Ascending aorta (tissue), 2 donors: ENCODE results near the gene ATP11A. TPM values are rescaled to one million over a fixed set of nuclear protein-coding genes. Genes with fewer than 3 reads are reported as not detected.
A peak's percentile ranks its signal among the peaks of the same experiment; 100 is the strongest.
"Not testable (repeated sequence)": the region's sequence is repeated elsewhere in the genome, so short reads cannot be mapped to it uniquely, and the experiment has no call there.

Experiments
- DNase-seq, 2 donors: peaks; one replicate each; pipeline ENCODE4 v3.0.0-alpha.2; 2019; ENCODE audit warnings: low spot score in 2 of 2
- H3K27ac ChIP-seq, 2 donors: fragments of 200-600 bp; sonication (generic); one replicate each; pipeline ENCODE4 v1.5.1; 2016 to 2017; ENCODE audit warnings: mild to moderate bottlenecking in 1 of 2
- H3K27me3 ChIP-seq: fragments of 200-600 bp; sonication (generic); one replicate; pipeline ENCODE4 v1.5.1; 2017
- H3K36me3 ChIP-seq, 2 donors: fragments of 200-600 bp; sonication (generic); one replicate each; pipeline ENCODE4 v1.5.1; 2016
- H3K4me1 ChIP-seq, 2 donors: fragments of 200-600 bp; sonication (generic); one replicate each; pipeline ENCODE4 v1.5.1; 2016 to 2017; ENCODE audit warnings: mild to moderate bottlenecking in 1 of 2
- H3K4me3 ChIP-seq, 2 donors: fragments of 200-600 bp; sonication (generic); one replicate each; pipeline ENCODE4 v1.5.1; 2016 to 2017; ENCODE audit warnings: mild to moderate bottlenecking in 1 of 2
- H3K9me3 ChIP-seq, 2 donors: fragments of 200-600 bp; sonication (generic); one replicate each; pipeline ENCODE4 v1.5.1; 2016
- CTCF ChIP-seq, 3 experiments: fragments of 200-600 bp in 2 of 3; fragments of 450-650 bp in 1 of 3; sonication (generic) in 2 of 3; IDR thresholded peaks; one replicate each; pipeline ENCODE4 v1.5.1; 2016 to 2019; ENCODE audit warnings: antibody characterized with exemption in 3 of 3, mild to moderate bottlenecking in 1 of 3, moderate library complexity in 1 of 3
- intact Hi-C: fragments of 100-400 bp; cut with DNase I; formaldehyde crosslinking; loops from one replicate; pipeline ENCODE4 v1.15.1; 2023
- total RNA-seq: library from RNA; depleted of rRNA; stranded (reverse); fragments of >200 nt; gene quantifications from one replicate; pipeline ENCODE4 v1.1.0, GENCODE V29; 2016

Gene ATP11A
- total RNA-seq, 1 donor from 2014 or later = 50.1 TPM

GRCh38 chr13:112679932-112680677 lies 9.7 kb upstream of the ATP11A start:
- DNase-seq = peak in 1 of 2 donors; percentile 55
- Histone ChIP-seq H3K4me1 (no peaks in the 10 kb centered on the region), H3K9me3 (no peaks in the 10 kb centered on the region), H3K27me3 (no peaks in the 10 kb centered on the region), H3K4me3 (no peak overlapping the region), H3K36me3 (no peaks in the 10 kb centered on the region), H3K27ac (no peak overlapping the region)
- intact Hi-C loops = no loop called here
- no peak for TF ChIP-seq CTCF (IDR thresholded peaks at IDR 0.05)

- Histone ChIP-seq H3K27me3 (no peaks in the 10 kb centered on the region), H3K9me3 (no peaks in the 10 kb centered on the region), H3K4me3 (no peak overlapping the region), H3K4me1 (no peaks in the 10 kb centered on the region), H3K27ac (no peak overlapping the region), H3K36me3 (no peaks in the 10 kb centered on the region)
- intact Hi-C loops = no loop called here
- DNase-seq = peak in 1 of 2 donors; percentile 55
- TF ChIP-seq CTCF (IDR thresholded peaks at IDR 0.05) = no peak
Measured at GRCh38 chr13:112680741-112681360, 9.0 kb upstream of the ATP11A start.

- Histone ChIP-seq H3K9me3 (no peaks in the 10 kb centered on the region), H3K27ac (no peak overlapping the region), H3K4me3 (no peak overlapping the region), H3K4me1 (no peaks in the 10 kb centered on the region), H3K36me3 (no peaks in the 10 kb centered on the region), H3K27me3 (no peaks in the 10 kb centered on the region)
- TF ChIP-seq CTCF (IDR thresholded peaks at IDR 0.05) = no peak
- intact Hi-C loops = no loop called here
- peak in 1 of 2 donors; percentile 42 for DNase-seq
Measured at GRCh38 chr13:112683581-112683980, 6.3 kb upstream of the ATP11A start.

GRCh38 chr13:112684071-112684845 lies 5.6 kb upstream of the ATP11A start:
- Histone ChIP-seq H3K4me3 (no peak overlapping the region), H3K4me1 (no peaks in the 10 kb centered on the region), H3K36me3 (no peaks in the 10 kb centered on the region), H3K27me3 (no peaks in the 10 kb centered on the region), H3K9me3 (no peaks in the 10 kb centered on the region), H3K27ac (no peak overlapping the region)
- DNase-seq = peak in 1 of 2 donors; percentile 37
- intact Hi-C loops = no loop called here
- no peak for TF ChIP-seq CTCF (IDR thresholded peaks at IDR 0.05)

- peak in 1 of 2 donors; percentile 27 for DNase-seq
- intact Hi-C loops = loop anchor here (5.0 kb wide), 2 partner anchors 98 to 522 kb away; partner anchors contain the start of genes CUL4A, PCID2 and TUBGCP3
Measured at GRCh38 chr13:112685189-112685805, 4.5 kb upstream of the ATP11A start.

More at GRCh38 chr13:112685189-112685805, 4.5 kb upstream of the ATP11A start:
- H3K27me3 ChIP-seq, H3K27ac ChIP-seq, H3K9me3 ChIP-seq, H3K4me3 ChIP-seq, H3K4me1 ChIP-seq, H3K36me3 ChIP-seq: not testable (repeated sequence)
